Thyroid gland (tissue), 4 donors: Measurements from ENCODE around the gene RHBDL1. TPM values are rescaled to one million over a fixed set of nuclear protein-coding genes. Genes with fewer than 3 reads are reported as not detected.

Experiments used
- DNase-seq, 2 donors: peaks; one replicate each; pipeline ENCODE4 v3.0.0-alpha.2; 2019
- H3K27ac ChIP-seq, 3 donors: fragments of 200-600 bp; sonication (generic); 1 replicate in 2 of 3; 2 replicates in 1 of 3; pipeline ENCODE4 v1.5.1; 2016 to 2019; ENCODE audit warnings: mild to moderate bottlenecking in 1 of 3, moderate library complexity in 1 of 3
- H3K27me3 ChIP-seq: fragments of 200-600 bp; sonication (generic); one replicate; pipeline ENCODE4 v1.5.1; 2019
- H3K36me3 ChIP-seq, 2 donors: fragments of 200-600 bp; sonication (generic); one replicate each; pipeline ENCODE4 v1.5.1; 2016 to 2019
- H3K4me1 ChIP-seq, 2 donors: fragments of 200-600 bp; sonication (generic); one replicate each; pipeline ENCODE4 v1.5.1; 2017 to 2019
- H3K4me3 ChIP-seq, 3 donors: fragments of 200-600 bp; sonication (generic); replicated peaks in 1 of 3; 1 replicate in 2 of 3; 2 replicates in 1 of 3; pipeline ENCODE4 v1.5.1; 2016; ENCODE audit warnings: mild to moderate bottlenecking in 1 of 3
- H3K9me3 ChIP-seq: fragments of 200-600 bp; sonication (generic); one replicate; pipeline ENCODE4 v1.5.1; 2017
- POLR2A ChIP-seq, 2 donors: fragments of 450-650 bp; IDR thresholded peaks; one replicate each; pipeline ENCODE4 v1.6.1; 2017; ENCODE audit warnings: antibody characterized with exemption in 2 of 2, mild to moderate bottlenecking in 2 of 2, moderate library complexity in 1 of 2
- WGBS, 2 donors: methylation state at CpG; one replicate each; pipeline ENCODE4 v1.1.5; 2017; 5-methylcytosine and 5-hydroxymethylcytosine counted together
- intact Hi-C: fragments of 100-400 bp; cut with DNase I; formaldehyde crosslinking; loops from one replicate; pipeline ENCODE4 v1.15.1; 2023
- total RNA-seq, 4 donors: library from RNA; depleted of rRNA; stranded (reverse); fragments of >200 nt; gene quantifications; one replicate each; pipeline ENCODE4 v1.2.3, GENCODE V29; 2016
- TF ChIP-seq, protein P1 (sequence below), 6 experiments: fragments of 200-600 bp in 3 of 6; fragments of 450-650 bp in 3 of 6; sonication (generic) in 3 of 6; IDR thresholded peaks; one replicate each; pipeline ENCODE4 v1.5.1; 2016 to 2019; ENCODE audit warnings: antibody characterized with exemption in 6 of 6, mild to moderate bottlenecking in 2 of 6, inconsistent platforms in 1 of 6, moderate library complexity in 1 of 6

RHBDL1 gene
- total RNA-seq, 4 donors from 2014 or later, result 0.27 to 0.63 (median 0.56) TPM; not detected in 1

DNA sequence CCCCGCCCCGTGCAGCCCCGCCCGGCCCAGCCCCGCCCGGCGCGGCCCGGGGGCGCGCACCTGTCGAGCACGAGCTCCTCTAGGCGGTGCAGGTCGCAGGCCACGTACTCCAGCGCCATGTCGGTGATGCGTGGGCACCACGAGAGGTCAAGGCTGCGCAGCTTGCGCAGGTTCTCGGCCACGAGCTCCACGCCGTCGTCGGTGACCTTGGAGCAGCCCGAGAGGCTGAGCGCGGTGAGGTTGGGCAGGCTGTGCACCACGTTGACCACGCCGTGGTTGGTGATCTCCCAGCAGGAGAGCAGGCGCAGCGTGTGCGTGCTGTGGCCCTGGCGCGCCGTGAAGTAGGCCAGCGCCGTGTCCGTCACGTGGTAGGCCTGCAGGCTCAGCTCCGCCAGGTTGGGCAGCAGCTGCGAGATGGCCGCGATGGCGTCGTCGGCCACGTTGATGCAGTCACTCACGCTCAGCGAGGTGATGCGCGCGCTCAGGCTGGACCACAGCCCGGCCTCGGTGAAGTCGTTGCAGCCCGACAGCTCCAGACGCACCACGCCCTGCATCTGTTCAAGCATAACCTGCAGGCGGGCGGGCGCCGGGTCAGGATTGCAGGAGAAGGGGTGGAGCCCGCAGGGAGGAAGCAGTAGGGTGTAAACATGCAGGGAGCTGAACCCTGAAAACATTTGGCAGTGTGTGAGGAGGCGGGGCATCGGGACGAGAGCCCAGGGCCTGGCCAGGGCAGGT is 20.1 kb downstream of the RHBDL1 start:
- WGBS, 2 donors, result 2 to 5% methylated on average over 3 to 25 of the region's 71 CpGs
- Histone ChIP-seq H3K36me3 (no peaks in the 10 kb centered on the region), H3K27ac (peak overlapping the region in 1 of 3 donors; percentile 68), H3K9me3 (no peaks in the 10 kb centered on the region), H3K4me3 (peak overlapping the region in 1 of 3 donors; percentile 32), H3K4me1 (peaks cover 17 to 27% of the 10 kb centered on the region in 2 donors), H3K27me3 (no peaks in the 10 kb centered on the region)
- DNase-seq, result peak; percentile 97
- TF ChIP-seq, protein P1, sequence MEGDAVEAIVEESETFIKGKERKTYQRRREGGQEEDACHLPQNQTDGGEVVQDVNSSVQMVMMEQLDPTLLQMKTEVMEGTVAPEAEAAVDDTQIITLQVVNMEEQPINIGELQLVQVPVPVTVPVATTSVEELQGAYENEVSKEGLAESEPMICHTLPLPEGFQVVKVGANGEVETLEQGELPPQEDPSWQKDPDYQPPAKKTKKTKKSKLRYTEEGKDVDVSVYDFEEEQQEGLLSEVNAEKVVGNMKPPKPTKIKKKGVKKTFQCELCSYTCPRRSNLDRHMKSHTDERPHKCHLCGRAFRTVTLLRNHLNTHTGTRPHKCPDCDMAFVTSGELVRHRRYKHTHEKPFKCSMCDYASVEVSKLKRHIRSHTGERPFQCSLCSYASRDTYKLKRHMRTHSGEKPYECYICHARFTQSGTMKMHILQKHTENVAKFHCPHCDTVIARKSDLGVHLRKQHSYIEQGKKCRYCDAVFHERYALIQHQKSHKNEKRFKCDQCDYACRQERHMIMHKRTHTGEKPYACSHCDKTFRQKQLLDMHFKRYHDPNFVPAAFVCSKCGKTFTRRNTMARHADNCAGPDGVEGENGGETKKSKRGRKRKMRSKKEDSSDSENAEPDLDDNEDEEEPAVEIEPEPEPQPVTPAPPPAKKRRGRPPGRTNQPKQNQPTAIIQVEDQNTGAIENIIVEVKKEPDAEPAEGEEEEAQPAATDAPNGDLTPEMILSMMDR (IDR thresholded peaks at IDR 0.05), result no peak
- TF ChIP-seq POLR2A (IDR thresholded peaks at IDR 0.05), result peak in 1 of 2 donors; percentile 31
- intact Hi-C loops, result no loop called here

DNA sequence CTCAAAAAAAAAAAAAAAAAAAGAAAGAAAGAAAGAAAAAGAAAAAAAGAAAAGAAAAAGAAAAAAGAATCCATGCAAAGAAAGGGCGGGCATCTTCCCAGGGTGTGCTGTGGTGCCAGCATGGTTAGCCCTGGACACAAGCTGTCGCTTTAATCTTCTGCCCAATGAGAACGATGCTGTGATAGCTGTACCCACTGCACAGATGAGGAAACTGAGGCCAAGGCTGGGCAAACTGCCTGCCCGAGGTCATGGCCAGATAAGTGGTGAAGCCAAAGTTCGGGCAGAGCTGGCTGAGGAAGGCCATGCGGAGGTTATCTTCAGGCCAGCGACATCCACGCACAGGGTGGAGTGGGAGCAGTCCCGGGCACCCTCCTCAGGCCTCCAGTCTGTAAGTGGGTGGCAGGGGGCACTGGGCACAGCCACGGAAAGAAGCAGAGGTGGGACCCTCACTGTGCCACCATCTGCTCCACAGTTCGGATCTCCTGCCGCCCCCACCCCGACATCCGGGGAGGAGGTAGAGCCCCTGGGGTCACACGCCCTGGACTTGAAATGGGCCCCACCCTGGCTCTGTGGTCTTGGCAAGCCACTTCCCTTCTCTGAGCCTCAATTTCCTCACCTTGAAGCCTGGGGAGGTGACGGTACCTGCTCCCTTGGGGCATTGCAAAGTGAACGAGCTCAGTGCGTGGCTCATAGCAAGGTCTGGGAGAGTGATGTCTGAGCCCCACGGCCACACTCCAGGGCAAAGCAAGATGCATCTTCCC is 23.6 kb downstream of the RHBDL1 start:
- no peak overlapping the region for H3K27ac ChIP-seq
- intact Hi-C loops, result no loop called here
- no peak for DNase-seq
- TF ChIP-seq, protein P1 (IDR thresholded peaks at IDR 0.05), result no peak
- TF ChIP-seq POLR2A (IDR thresholded peaks at IDR 0.05), result no peak
- H3K4me1 ChIP-seq, result peaks cover 15 to 26% of the 10 kb centered on the region in 2 donors
- 59 to 75% methylated on average over 10 to 19 of the region's 19 CpGs for WGBS, 2 donors
- no peak overlapping the region for H3K4me3 ChIP-seq
- no peaks in the 10 kb centered on the region for H3K36me3 ChIP-seq
- no peaks in the 10 kb centered on the region for H3K9me3 ChIP-seq
- peaks cover 13% of the 10 kb centered on the region for H3K27me3 ChIP-seq

DNA sequence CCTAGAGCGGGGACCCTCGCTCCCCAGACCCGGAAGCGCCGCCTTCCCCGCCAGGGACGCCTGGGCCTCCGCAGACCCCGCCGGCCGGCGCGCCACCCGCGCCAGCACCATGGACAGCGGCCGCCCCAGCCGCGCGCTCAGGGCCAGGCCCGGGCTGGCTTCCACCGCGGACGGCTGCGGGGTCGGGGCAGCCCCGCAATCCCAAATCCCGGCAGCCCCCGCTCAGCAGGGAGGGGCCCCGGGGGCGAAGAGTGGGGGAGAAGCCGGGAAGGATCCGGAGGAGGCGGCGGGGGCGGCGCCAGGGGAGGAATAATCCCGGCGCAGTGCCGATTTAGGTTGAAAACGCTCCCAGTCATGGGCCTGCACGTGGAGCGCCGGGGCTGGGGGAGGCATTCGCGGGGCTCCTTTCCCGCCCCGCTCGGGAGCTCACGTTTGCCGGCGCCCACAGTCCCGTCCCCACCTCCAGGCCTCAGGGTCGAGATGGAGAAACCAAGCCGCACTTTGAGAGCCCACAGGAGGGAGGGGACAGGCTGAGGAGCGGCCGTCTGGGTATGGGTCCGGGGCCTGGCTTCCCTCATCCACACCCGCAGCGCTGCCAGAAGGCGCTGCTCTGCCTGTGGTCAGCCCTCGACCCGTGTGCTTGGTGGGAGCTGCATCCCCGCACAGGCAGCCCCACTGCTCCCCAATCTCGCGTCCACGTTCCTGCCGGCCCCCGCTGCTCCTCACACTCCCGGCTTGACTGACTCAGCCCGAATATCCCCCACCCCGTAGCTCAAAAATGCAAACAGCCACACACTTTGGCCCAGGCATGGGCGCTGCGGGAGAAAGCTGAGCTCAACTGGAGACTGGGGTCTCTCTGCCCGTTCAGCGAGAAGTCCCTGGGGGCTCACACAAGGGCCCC is 25.5 kb downstream of the RHBDL1 start:
- intact Hi-C loops, result loop anchor here (10.0 kb wide), 1 partner anchor 494 kb away; no protein-coding TSS in a partner anchor
- DNase-seq, result no peak
- no peak for TF ChIP-seq POLR2A (IDR thresholded peaks at IDR 0.05)
- TF ChIP-seq, protein P1 (IDR thresholded peaks at IDR 0.05), result no peak
- WGBS, 2 donors, result 9 to 10% methylated on average over 13 to 22 of the region's 76 CpGs
- Histone ChIP-seq H3K27me3 (peaks cover 17% of the 10 kb centered on the region), H3K4me3 (no peak overlapping the region), H3K27ac (no peak overlapping the region), H3K36me3 (no peaks in the 10 kb centered on the region), H3K4me1 (peaks cover under 1 to 18% of the 10 kb centered on the region in 2 donors), H3K9me3 (no peaks in the 10 kb centered on the region)

DNA sequence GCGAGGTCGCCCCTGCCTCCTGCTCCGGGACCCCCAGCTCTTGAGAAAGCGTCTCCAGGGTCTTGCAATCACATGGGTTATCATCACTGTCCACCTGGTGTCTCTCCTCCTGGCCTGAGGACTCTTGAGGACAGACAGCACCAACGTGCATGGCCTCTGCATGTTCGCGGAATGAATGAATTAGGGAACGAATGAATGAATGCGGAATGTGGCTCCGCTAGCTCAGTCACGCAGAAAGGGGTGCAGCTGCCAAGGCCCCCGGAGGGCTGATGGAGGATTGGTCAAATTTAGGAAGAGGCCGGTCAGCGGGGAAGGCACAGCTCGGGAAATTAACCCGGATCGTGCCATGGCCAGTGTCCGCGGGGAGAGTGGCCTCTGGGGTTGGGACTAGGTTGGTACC is 26.9 kb downstream of the RHBDL1 start:
- H3K4me3 ChIP-seq, result no peak overlapping the region
- 83 to 84% methylated on average over 19 of the region's 19 CpGs for WGBS, 2 donors
- TF ChIP-seq POLR2A (IDR thresholded peaks at IDR 0.05), result no peak
- TF ChIP-seq, protein P1 (IDR thresholded peaks at IDR 0.05), result no peak
- peaks cover 23% of the 10 kb centered on the region for H3K27me3 ChIP-seq
- H3K9me3 ChIP-seq, result no peaks in the 10 kb centered on the region
- H3K4me1 ChIP-seq, result peaks cover 0 to 14% of the 10 kb centered on the region in 2 donors
- H3K27ac ChIP-seq, result no peak overlapping the region
- H3K36me3 ChIP-seq, result no peaks in the 10 kb centered on the region
- intact Hi-C loops, result loop anchor here (10.0 kb wide), 1 partner anchor 492 kb away; no protein-coding TSS in a partner anchor
- DNase-seq, result no peak
